MG63 (cell line): ENCODE measurements around the gene SELENOO. TPM values are rescaled to one million over a fixed set of nuclear protein-coding genes. Genes with fewer than 3 reads are reported as not detected.

Experiments used
- DNase-seq: peaks from one replicate; pipeline ENCODE4 v3.0.0-alpha.2; 2020
- H3K27me3 ChIP-seq: fragments of 250-450 bp; sonication (Bioruptor Pico); 2 replicates; pipeline ENCODE4 v1.5.1; 2020; ENCODE audit warnings: mild to moderate bottlenecking, moderate library complexity
- H3K36me3 ChIP-seq: fragments of 250-450 bp; sonication (Bioruptor Pico); 2 replicates; pipeline ENCODE4 v1.5.1; 2020; ENCODE audit warnings: mild to moderate bottlenecking, moderate library complexity
- H3K4me3 ChIP-seq: fragments of 250-450 bp; sonication (Bioruptor Pico); 2 replicates; pipeline ENCODE4 v1.5.1; 2020; ENCODE audit warnings: mild to moderate bottlenecking, moderate library complexity
- H3K9me3 ChIP-seq: fragments of 250-450 bp; sonication (Bioruptor Pico); 2 replicates; pipeline ENCODE4 v1.5.1; 2020; ENCODE audit warnings: mild to moderate bottlenecking, moderate library complexity
- total RNA-seq: library from RNA; depleted of rRNA; stranded (reverse); fragments of >200 nt; shearing (Covaris generic); gene quantifications from 2 replicates; pipeline ENCODE4 v1.2.3, GENCODE V29; 2014; ENCODE audit warnings: low replicate concordance

Gene SELENOO
- total RNA-seq, 1 experiment from 2014 or later, result 13.8 TPM

GRCh38 chr22:50179937-50180726 is 20.7 kb upstream of the SELENOO start:
- H3K36me3 ChIP-seq, result no peaks in the 10 kb centered on the region
- H3K27me3 ChIP-seq, result no peaks in the 10 kb centered on the region
- H3K4me3 ChIP-seq, result no peak overlapping the region
- DNase-seq, result no peak
- H3K9me3 ChIP-seq, result no peaks in the 10 kb centered on the region

- Histone ChIP-seq H3K4me3 (no peak overlapping the region), H3K9me3 (no peaks in the 10 kb centered on the region), H3K27me3 (no peaks in the 10 kb centered on the region), H3K36me3 (no peaks in the 10 kb centered on the region)
- DNase-seq, result no peak
These were observed 19.9 kb upstream of the SELENOO start for GRCh38 chr22:50180727-50181521.

GRCh38 chr22:50182176-50183081 is 18.4 kb upstream of the SELENOO start:
- DNase-seq, result no peak

GRCh38 chr22:50183141-50183971 is 17.5 kb upstream of the SELENOO start:
- DNase-seq, result no peak
- H3K9me3 ChIP-seq, result no peaks in the 10 kb centered on the region
- peaks cover 11% of the 10 kb centered on the region for H3K36me3 ChIP-seq
- no peaks in the 10 kb centered on the region for H3K27me3 ChIP-seq
- H3K4me3 ChIP-seq, result no peak overlapping the region

More at GRCh38 chr22:50182176-50183081, 18.4 kb upstream of the SELENOO start:
- Histone ChIP-seq H3K36me3 (peaks cover 1% of the 10 kb centered on the region), H3K4me3 (no peak overlapping the region), H3K27me3 (no peaks in the 10 kb centered on the region), H3K9me3 (no peaks in the 10 kb centered on the region)

- H3K9me3 ChIP-seq, result no peaks in the 10 kb centered on the region
- no peaks in the 10 kb centered on the region for H3K27me3 ChIP-seq
- peak overlapping the region; percentile 47 for H3K4me3 ChIP-seq
- peak; percentile 62 for DNase-seq
- peaks cover 19% of the 10 kb centered on the region for H3K36me3 ChIP-seq
These were observed 16.6 kb upstream of the SELENOO start for GRCh38 chr22:50184004-50184901.

GRCh38 chr22:50184902-50185374 is 15.9 kb upstream of the SELENOO start:
- Histone ChIP-seq H3K27me3 (no peaks in the 10 kb centered on the region), H3K9me3 (no peaks in the 10 kb centered on the region), H3K36me3 (peaks cover 20% of the 10 kb centered on the region), H3K4me3 (peak overlapping the region; percentile 47)
- DNase-seq, result no peak

- Histone ChIP-seq H3K27me3 (no peaks in the 10 kb centered on the region), H3K9me3 (no peaks in the 10 kb centered on the region), H3K36me3 (peaks cover 20% of the 10 kb centered on the region), H3K4me3 (peak within 1 kb of the TSS; percentile 70)
- peak; percentile 87 for DNase-seq
These were observed 15.3 kb upstream of the SELENOO start, which contains the start of gene TRABD for GRCh38 chr22:50185375-50186087. Gene TRABD (plus strand): TSS chr22:50185913. CDS start chr22:50193061, 7,148 bp downstream.

- Histone ChIP-seq H3K4me3 (peak overlapping the region; percentile 70), H3K27me3 (no peaks in the 10 kb centered on the region), H3K9me3 (no peaks in the 10 kb centered on the region), H3K36me3 (peaks cover 20% of the 10 kb centered on the region)
- no peak for DNase-seq
These were observed 14.6 kb upstream of the SELENOO start for GRCh38 chr22:50186181-50186714.

GRCh38 chr22:50186761-50187523 is 13.9 kb upstream of the SELENOO start:
- H3K4me3 ChIP-seq, result peak overlapping the region; percentile 70
- H3K9me3 ChIP-seq, result no peaks in the 10 kb centered on the region
- H3K36me3 ChIP-seq, result peaks cover 27% of the 10 kb centered on the region
- DNase-seq, result no peak
- no peaks in the 10 kb centered on the region for H3K27me3 ChIP-seq

- H3K9me3 ChIP-seq, result no peaks in the 10 kb centered on the region
- no peak overlapping the region for H3K4me3 ChIP-seq
- no peaks in the 10 kb centered on the region for H3K27me3 ChIP-seq
- no peak for DNase-seq
- peaks cover 33% of the 10 kb centered on the region for H3K36me3 ChIP-seq
These were observed 12.5 kb upstream of the SELENOO start for GRCh38 chr22:50188356-50188755.

- H3K27me3 ChIP-seq, result no peaks in the 10 kb centered on the region
- no peak for DNase-seq
These were observed 11.5 kb upstream of the SELENOO start for GRCh38 chr22:50189184-50189848.

GRCh38 chr22:50189849-50190181 is 11.0 kb upstream of the SELENOO start:
- DNase-seq, result no peak
- H3K9me3 ChIP-seq, result no peaks in the 10 kb centered on the region
- H3K4me3 ChIP-seq, result no peak overlapping the region
- peaks cover 44% of the 10 kb centered on the region for H3K36me3 ChIP-seq
- H3K27me3 ChIP-seq, result no peaks in the 10 kb centered on the region

More at GRCh38 chr22:50189184-50189848, 11.5 kb upstream of the SELENOO start:
- Histone ChIP-seq H3K36me3 (peaks cover 39% of the 10 kb centered on the region), H3K4me3 (no peak overlapping the region), H3K9me3 (no peaks in the 10 kb centered on the region)
